ENCODE data around the gene MAL.

Gene MAL

GRCh38 chr2:95010126-95010525, 15.4 kb upstream of the MAL start:
- no peak for TF ChIP-seq CTCF (IDR thresholded peaks at IDR 0.05; ENCODE audit: insufficient read depth, missing control alignments)
- DNase-seq (ENCODE audit: insufficient read length, low spot score) (no peak), FAIRE-seq (no peak)

DNA sequence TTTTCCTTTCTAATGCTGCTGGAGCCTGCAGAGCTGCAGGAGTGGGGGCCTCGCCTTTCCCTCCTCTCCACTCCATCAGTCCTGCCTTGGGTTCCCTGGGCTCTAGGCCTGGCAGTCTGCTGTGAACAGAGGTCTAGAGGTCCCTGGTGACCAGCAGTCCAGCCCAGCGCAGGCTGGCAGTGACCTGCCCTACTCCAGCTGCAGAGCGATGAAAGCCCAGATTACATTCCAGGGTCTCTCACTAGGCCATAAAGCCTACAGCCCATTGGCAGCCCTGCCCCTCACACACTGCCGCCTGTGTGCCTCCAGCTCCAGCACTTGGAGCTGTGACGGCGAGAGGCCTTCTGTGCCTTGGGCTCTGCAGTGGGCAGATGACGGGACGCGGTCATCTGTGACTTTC, 14.8 kb upstream of the MAL start:
- no peak for TF ChIP-seq CTCF (IDR thresholded peaks at IDR 0.05; ENCODE audit: insufficient read depth, missing control alignments)
- FAIRE-seq (no peak), DNase-seq (ENCODE audit: insufficient read length, low spot score) (no peak)

DNA sequence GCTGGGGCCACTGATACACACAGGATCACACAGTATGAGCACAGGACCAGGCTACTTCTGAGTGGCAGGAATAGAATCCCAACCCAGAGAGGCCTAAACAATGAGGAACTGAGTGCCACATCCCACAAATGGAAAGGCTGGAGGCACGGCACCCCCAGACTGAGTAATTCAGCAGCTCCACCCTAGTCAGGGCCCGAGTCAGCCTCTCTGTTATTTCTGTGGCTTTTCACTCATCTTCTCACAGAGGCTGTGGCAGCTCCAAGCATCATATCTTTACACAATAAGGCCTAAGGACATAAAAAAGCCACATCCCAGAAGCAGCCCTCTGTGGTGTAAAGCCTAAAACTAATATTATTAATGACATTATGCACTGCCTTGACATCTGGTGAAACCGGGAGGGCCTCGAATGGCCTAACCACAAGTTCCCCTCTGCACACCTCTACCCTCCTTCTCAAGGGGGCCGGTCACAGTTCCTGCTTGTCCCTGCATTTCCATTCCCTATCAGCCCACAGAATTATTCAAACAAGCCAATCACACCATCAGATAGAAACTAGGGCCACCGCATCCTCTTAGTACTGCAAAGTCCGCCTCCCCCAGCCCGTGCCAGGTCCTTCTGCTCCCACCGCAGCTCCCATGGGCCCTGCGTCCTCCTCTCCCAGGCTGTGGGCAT, 12.5 kb upstream of the MAL start:
- DNase-seq (ENCODE audit: insufficient read length, low spot score), result no peak
- TF ChIP-seq CTCF (IDR thresholded peaks at IDR 0.05; ENCODE audit: insufficient read depth, missing control alignments), result no peak
- FAIRE-seq, result no peak

DNA sequence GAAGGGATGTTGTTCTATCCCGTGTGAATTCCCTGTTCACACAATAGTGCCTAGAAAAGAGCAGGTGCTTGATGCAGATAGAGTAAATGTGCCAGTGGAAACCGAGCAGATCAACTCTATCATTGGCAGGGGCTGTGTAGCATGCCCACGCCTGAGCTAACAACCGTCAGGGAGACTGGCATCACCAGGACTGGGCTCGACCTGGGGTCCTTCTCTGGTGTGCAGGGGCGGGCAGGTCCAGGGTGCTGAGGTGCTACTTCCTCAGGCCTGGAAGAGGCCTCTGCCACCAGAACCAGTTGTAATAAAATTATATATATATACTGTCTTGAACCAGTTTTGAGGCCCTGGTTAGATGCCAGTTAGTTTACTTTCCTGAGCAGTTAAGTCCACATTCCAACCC, 11.8 kb upstream of the MAL start:
- no peak for TF ChIP-seq CTCF (IDR thresholded peaks at IDR 0.05; ENCODE audit: insufficient read depth, missing control alignments)
- no peak for DNase-seq (ENCODE audit: insufficient read length, low spot score)
- FAIRE-seq, result no peak

DNA sequence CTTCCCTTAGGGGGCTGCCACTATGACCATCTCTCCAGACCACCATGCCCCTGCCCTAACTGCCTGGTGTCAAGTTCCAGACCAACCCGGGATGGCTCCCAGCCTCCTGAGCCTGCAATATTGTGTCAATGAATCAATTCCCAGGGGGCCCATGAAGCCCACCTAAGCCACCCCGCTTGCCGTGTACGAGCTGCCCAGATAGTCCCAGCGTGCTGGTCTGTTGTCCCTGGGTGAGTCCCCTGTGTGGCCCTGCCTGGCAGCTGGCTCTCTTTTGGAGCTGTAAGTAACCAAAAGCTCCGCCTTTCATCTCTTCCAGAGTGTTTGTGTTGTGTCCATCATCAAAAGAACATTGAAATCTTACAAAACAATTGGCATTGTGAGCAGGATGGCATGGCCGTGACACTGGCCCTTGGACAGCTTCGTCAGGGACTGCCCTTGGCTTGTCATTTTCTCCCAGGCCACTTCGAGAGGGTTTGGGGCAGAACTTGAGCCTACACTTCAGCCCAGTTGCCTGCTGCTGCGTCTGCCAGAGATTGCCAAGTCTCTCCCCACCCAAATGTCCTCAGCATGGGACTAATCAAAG, 11.3 kb upstream of the MAL start:
- no peak for TF ChIP-seq CTCF (IDR thresholded peaks at IDR 0.05; ENCODE audit: insufficient read depth, missing control alignments)
- FAIRE-seq, result no peak
- DNase-seq (ENCODE audit: insufficient read length, low spot score), result no peak

- DNase-seq (ENCODE audit: insufficient read length, low spot score), result no peak
- no peak for TF ChIP-seq CTCF (IDR thresholded peaks at IDR 0.05; ENCODE audit: insufficient read depth, missing control alignments)
- FAIRE-seq, result no peak
Measured at GRCh38 chr2:95015261-95015912, 10.1 kb upstream of the MAL start.

DNA sequence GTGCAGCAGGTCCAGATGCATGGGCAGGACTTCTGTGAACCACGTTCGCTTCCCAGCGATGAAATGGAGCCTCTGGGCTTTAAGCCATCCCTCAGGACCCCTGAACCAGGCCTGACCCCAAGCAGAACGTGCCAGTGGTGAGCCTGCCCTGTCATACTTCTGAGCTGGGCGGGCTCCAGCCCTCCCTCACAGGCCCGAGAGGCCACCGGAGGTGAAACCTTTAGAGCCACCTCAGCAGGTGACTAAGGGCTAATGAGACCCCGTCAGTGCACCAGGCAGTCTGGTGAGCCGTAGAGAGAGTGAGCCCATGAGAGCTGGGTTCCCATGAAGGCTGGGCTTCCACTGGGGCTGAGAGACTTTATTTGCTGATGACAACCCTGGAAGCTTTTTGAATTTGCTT, 8.9 kb upstream of the MAL start:
- no peak for TF ChIP-seq CTCF (IDR thresholded peaks at IDR 0.05; ENCODE audit: insufficient read depth, missing control alignments)
- DNase-seq (ENCODE audit: insufficient read length, low spot score) (no peak), FAIRE-seq (no peak)

All from D721Med (cell line).